K562 (cell line): Measurements from ENCODE around the gene FAM222A. TPM values are rescaled to one million over a fixed set of nuclear protein-coding genes. Genes with fewer than 3 reads are reported as not detected.

Source experiments
- ATAC-seq: fragments of 200-7000 bp; cut with Tn5 transposase; 3 replicates; pipeline ENCODE4 v1.9.1; 2020; ENCODE audit warnings: moderate library complexity
- BruUV-seq: library from RNA; stranded (reverse); fragments of 400-500 nt; replicated peaks from 2 replicates; lab custom pipeline; 2021; lab: Mats Ljungman, UMichigan
- CTCF ChIA-PET: fragments of 300-600 bp; formaldehyde crosslinking; extraction: SDS; loops from one replicate; lab custom pipeline; 2021; ENCODE audit warnings: low intra/inter-chr PET ratio; lab: Yijun Ruan, JAX
- POLR2A ChIA-PET: fragments of 300-600, 350-650 bp; sonication (Branson Sonifier 250); formaldehyde crosslinking; extraction: SDS; loops from one replicate; lab custom pipeline; 2021; ENCODE audit warnings: antibody characterized with exemption, inconsistent platforms; lab: Yijun Ruan, JAX
- DNase-seq, 4 experiments: peaks; one replicate each; pipeline versions ENCODE4 v3.0.0 to v3.0.0-alpha.2; 2011 to 2018; ENCODE audit warnings: low spot score in 3 of 4, mixed read lengths in 3 of 4; ENCODE audit errors: extremely low read depth in 1 of 4
- FAIRE-seq: peaks from 2 replicates; lab custom pipeline; 2011; peaks lifted over from hg19 to GRCh38; lab: Jason Lieb, UNC
- H2AFZ ChIP-seq: 2 replicates; pipeline ENCODE4 v1.6.0; 2011; ENCODE audit warnings: low read depth, low read length, control low read depth, inconsistent platforms
- H3K27ac ChIP-seq: fragments of 200-600 bp; 3 replicates; pipeline ENCODE4 v1.8.0; 2011; ENCODE audit warnings: low read depth, mild to moderate bottlenecking, control low read depth, inconsistent platforms, low read length, moderate library complexity, mixed read lengths; ENCODE audit errors: extremely low read depth
- H3K27me3 ChIP-seq, 2 experiments: fragments of 300-600 bp in 1 of 2; 2 replicates in 1 of 2; 3 replicates in 1 of 2; pipeline versions ENCODE4 v1.6.0 to v1.8.0; 2011; ENCODE audit warnings: inconsistent platforms in 2 of 2, low read length in 2 of 2, mild to moderate bottlenecking in 1 of 2, mixed read lengths in 1 of 2, moderate library complexity in 1 of 2; ENCODE audit not compliant: control insufficient read depth in 2 of 2, insufficient read depth in 2 of 2
- H3K36me3 ChIP-seq: fragments of 300-600 bp; 3 replicates; pipeline ENCODE4 v1.8.0; 2011; ENCODE audit warnings: mild to moderate bottlenecking, low read length, inconsistent platforms; ENCODE audit not compliant: control insufficient read depth, insufficient read depth
- H3K4me1 ChIP-seq, 2 experiments: fragments of 200-600 bp in 1 of 2; replicated peaks in 1 of 2; 2 replicates in 1 of 2; 3 replicates in 1 of 2; pipeline versions ENCODE4 v1.5.1 to v1.8.0; 2011; ENCODE audit warnings: inconsistent platforms in 2 of 2, low read length in 2 of 2, mild to moderate bottlenecking in 1 of 2, mixed read lengths in 1 of 2, moderate library complexity in 1 of 2; ENCODE audit not compliant: control insufficient read depth in 2 of 2, insufficient read depth in 2 of 2
- H3K4me2 ChIP-seq: 2 replicates; pipeline ENCODE4 v1.6.1; 2011; ENCODE audit warnings: low read length, control low read depth, inconsistent platforms, mixed read lengths; ENCODE audit not compliant: insufficient read depth
- H3K4me3 ChIP-seq: fragments of 200-600 bp; sonication (generic), shearing (Covaris generic); 2 replicates; pipeline ENCODE4 v1.5.1; 2016; ENCODE audit warnings: control low read depth, inconsistent platforms
- H3K79me2 ChIP-seq: fragments of 200-600 bp; 3 replicates; pipeline ENCODE4 v1.8.0; 2011; ENCODE audit warnings: low read length, inconsistent platforms; ENCODE audit not compliant: control insufficient read depth, insufficient read depth
- H3K9ac ChIP-seq, 2 experiments: 2 replicates each; pipeline versions ENCODE4 v1.6.0 to v1.6.1; 2011; ENCODE audit warnings: low read depth in 2 of 2, low read length in 2 of 2, control low read depth in 1 of 2, inconsistent platforms in 1 of 2, mild to moderate bottlenecking in 1 of 2, mixed read lengths in 1 of 2; ENCODE audit not compliant: insufficient read depth in 1 of 2
- H3K9me1 ChIP-seq: one replicate; pipeline ENCODE4 v1.6.0; 2011; ENCODE audit warnings: inconsistent platforms, mild to moderate bottlenecking, low read length, moderate library complexity; ENCODE audit not compliant: control insufficient read depth, insufficient read depth
- H3K9me3 ChIP-seq: replicated peaks from 2 replicates; pipeline ENCODE4 v1.5.1; 2011; ENCODE audit warnings: low read depth, low read length, inconsistent platforms; ENCODE audit not compliant: control insufficient read depth, insufficient read depth
- H4K20me1 ChIP-seq: replicated peaks from 2 replicates; pipeline ENCODE4 v1.6.1; 2011; ENCODE audit warnings: low read length, inconsistent platforms, mixed read lengths; ENCODE audit not compliant: control insufficient read depth, insufficient read depth
- AFF1 ChIP-seq, 2 experiments: fragments of 450-650 bp; IDR thresholded peaks; 2 replicates each; pipeline ENCODE4 v1.6.1; 2018; ENCODE audit warnings: mild to moderate bottlenecking in 2 of 2, low read depth in 1 of 2; ENCODE audit not compliant: partially characterized antibody in 2 of 2
- CTCF ChIP-seq, 3 experiments: IDR thresholded peaks in 2 of 3; conservative IDR thresholded peaks in 1 of 3; 2 replicates each; pipeline ENCODE4 v1.5.1; 2011 to 2012; ENCODE audit warnings: low read length in 3 of 3, mild to moderate bottlenecking in 3 of 3, control low read depth in 2 of 3, improper control_type of control experiment in 1 of 3, inconsistent platforms in 1 of 3, low read depth in 1 of 3, mixed read lengths in 1 of 3, moderate library complexity in 1 of 3; ENCODE audit not compliant: insufficient read depth in 2 of 3
- FOXA1 ChIP-seq: fragments of 450-650 bp; IDR thresholded peaks from 2 replicates; pipeline ENCODE4 v1.6.1; 2016; ENCODE audit warnings: mild to moderate bottlenecking, borderline replicate concordance
- ILF3 ChIP-seq: fragments of 450-650 bp; IDR thresholded peaks from 2 replicates; pipeline ENCODE4 v1.6.1; 2018; ENCODE audit warnings: antibody characterized with exemption, mild to moderate bottlenecking, moderate library complexity, borderline replicate concordance
- MAFF ChIP-seq: IDR thresholded peaks from 2 replicates; pipeline ENCODE4 v1.6.1; 2012; ENCODE audit warnings: low read length, improper control_type of control experiment
- MCM5 ChIP-seq: fragments of 450-650 bp; IDR thresholded peaks from 2 replicates; pipeline ENCODE4 v1.6.1; 2016; ENCODE audit warnings: low read depth
- PKNOX1 ChIP-seq: fragments of 450-650 bp; IDR thresholded peaks from 2 replicates; pipeline ENCODE4 v1.6.1; 2016
- RAD51 ChIP-seq: fragments of 450-650 bp; IDR thresholded peaks from 2 replicates; pipeline ENCODE4 v1.7.1; 2016; ENCODE audit warnings: low read depth, mild to moderate bottlenecking, borderline replicate concordance
- SIRT6 ChIP-seq: IDR thresholded peaks from one replicate; pipeline ENCODE4 v1.6.1; 2012; ENCODE audit warnings: low read depth, mild to moderate bottlenecking, control low read depth, inconsistent platforms, low read length, moderate library complexity
- ZFP36 ChIP-seq: fragments of 150-350 bp; IDR thresholded peaks from 2 replicates; pipeline ENCODE4 v1.6.1; 2018; ENCODE audit warnings: low read length, low read depth; ENCODE audit not compliant: partially characterized antibody
- ZNF384 ChIP-seq: IDR thresholded peaks from 2 replicates; pipeline ENCODE4 v1.6.1; 2012; ENCODE audit warnings: low read depth, low read length, improper control_type of control experiment
- WGBS: fragments of 100-300 bp; shearing (Covaris generic); methylation state at CpG from one replicate; pipeline ENCODE4 v1.1.6; 2016; ENCODE audit warnings: low coverage, mixed read lengths; ENCODE audit not compliant: insufficient coverage; ENCODE audit errors: missing lambda C conversion rate; 5-methylcytosine and 5-hydroxymethylcytosine counted together
- in situ Hi-C: fragments of 300-500 bp; cut with MboI; formaldehyde crosslinking; loops from 4 replicates; pipeline ENCODE4 v1.15.0; 2018; ENCODE audit warnings: inconsistent platforms, mixed read lengths
- intact Hi-C: fragments of 100-400 bp; cut with micrococcal nuclease; formaldehyde crosslinking; loops from 2 replicates; pipeline ENCODE4 v1.14.2; 2022
- polyA plus RNA-seq, 8 experiments: library from polyadenylated mRNA; depleted of rRNA in 4 of 8; stranded (reverse) in 5 of 8; unstranded in 3 of 8; fragments of >200 nt; fragmentation: Nextera tagmentation in 2 of 8; fragmentation: Illumina TruSeq in 1 of 8; extraction: Ambion mirVana in 2 of 8; extraction: Trizol in 1 of 8; gene quantifications; 2 replicates each; pipeline versions ENCODE4 v1.2.1 to v1.2.3, GENCODE V29; 2011 to 2014; ENCODE audit warnings: inconsistent platforms in 1 of 8, missing spikeins in 1 of 8
- total RNA-seq, 7 experiments: library from RNA; depleted of rRNA in 6 of 7; stranded (reverse); fragments of >200 nt in 6 of 7; fragmentation: Illumina TruSeq in 2 of 7; extraction: Trizol in 2 of 7; gene quantifications; 2 replicates each; pipeline versions ENCODE4 v1.2.1 to v1.2.3, GENCODE V29; 2011 to 2021; ENCODE audit warnings: low replicate concordance in 1 of 7

FAM222A gene
- total and polyA plus RNA-seq, 9 of the 15 experiments (the other 6 are each of a cell fraction or from before 2014, with no cell fraction given), result 0.03 to 0.36 (median 0.12) TPM; not detected in 1

GRCh38 chr12:109719123-109720022 lies 5.7 kb downstream of the FAM222A start:
- in situ Hi-C loops (no loop called here), intact Hi-C loops (loop anchor here (10.0 kb wide), 1 partner anchor 125 kb away; no protein-coding TSS in a partner anchor)
- 0 out of 2 replicates have a peak, but pooled peaks have one; percentile 14 for TF ChIP-seq MAFF
- TF ChIP-seq SIRT6, result no peak
- TF ChIP-seq AFF1 (IDR thresholded peaks at IDR 0.05; ENCODE audit: low read depth in 1 of 2, partially characterized antibody in 2 of 2), result no peak
- TF ChIP-seq FOXA1, result no peak
- no peak for TF ChIP-seq RAD51
- TF ChIP-seq ZFP36, result peak; percentile 31
- TF ChIP-seq ILF3, result no peak
- TF ChIP-seq ZNF384, result no peak
- TF ChIP-seq PKNOX1, result no peak
- TF ChIP-seq CTCF (IDR thresholded peaks at IDR 0.05 in 2 of 3, conservative IDR thresholded peaks at IDR 0.05 in 1 of 3; ENCODE audit: insufficient read depth in 2 of 3, low read depth in 1 of 3, low read length in 3 of 3), result peak; percentile 22 to 55 (median 41); a peak in 5 of 6 replicates
- TF ChIP-seq MCM5, result no peak

More at GRCh38 chr12:109719123-109720022, 5.7 kb downstream of the FAM222A start:
- BruUV-seq, result no TSS peak
- Histone ChIP-seq H4K20me1 (peaks cover 42% of the 10 kb centered on the region), H3K79me2 (no peaks in the 10 kb centered on the region), H3K9ac (no peak overlapping the region), H3K27me3 (peaks cover 17 to 51% of the 10 kb centered on the region in 2 experiments), H3K4me1 (peaks cover 4 to 31% of the 10 kb centered on the region in 2 experiments; a peak in 4 of 5 replicates), H3K9me3 (no peaks in the 10 kb centered on the region), H3K9me1 (peaks cover 4% of the 10 kb centered on the region), H2AFZ (no peak overlapping the region), H3K36me3 (no peaks in the 10 kb centered on the region), H3K27ac (no peak overlapping the region), H3K4me2 (no peak overlapping the region; the same call in 1 of the 2 replicates), H3K4me3 (no peak overlapping the region)
- ChIA-PET POLR2A (interaction anchor here (0.6 kb wide), 2 partner anchors 40 to 186 kb away, joined by 4 read pairs; no protein-coding TSS in a partner anchor), CTCF (interaction anchor here (0.6 kb wide), 1 partner anchor 14 kb away, joined by 4 read pairs; no protein-coding TSS in a partner anchor)
- FAIRE-seq, result peak; percentile 80
- WGBS, result 3% methylated on average over 12 of the region's 12 CpGs
- ATAC-seq, result peak; percentile 67
- peak; percentile 31 to 40 (median 34) for DNase-seq
